Subcutaneous adipose tissue (tissue), 4 donors: ENCODE data around the gene ZBTB42. TPM values are rescaled to one million over a fixed set of nuclear protein-coding genes. Genes with fewer than 3 reads are reported as not detected.

Source experiments
- CTCF ChIP-seq: fragments of 450-650 bp; IDR thresholded peaks from one replicate; pipeline ENCODE4 v1.5.1; 2016; ENCODE audit warnings: low read depth, mild to moderate bottlenecking, control low read depth, antibody characterized with exemption, moderate library complexity
- total RNA-seq, 4 donors: library from RNA; depleted of rRNA; stranded (reverse); fragments of >200 nt; gene quantifications; one replicate each; pipeline ENCODE4 v1.1.0, GENCODE V29; 2016

The ZBTB42 gene
- total RNA-seq, 4 donors from 2014 or later: 1.5 to 18.1 (median 3.1) TPM

- no peak for TF ChIP-seq CTCF
These were observed 30.0 kb upstream of the ZBTB42 start for GRCh38 chr14:104770851-104771272.

GRCh38 chr14:104771374-104771773 lies 29.5 kb upstream of the ZBTB42 start:
- TF ChIP-seq CTCF: no peak

DNA sequence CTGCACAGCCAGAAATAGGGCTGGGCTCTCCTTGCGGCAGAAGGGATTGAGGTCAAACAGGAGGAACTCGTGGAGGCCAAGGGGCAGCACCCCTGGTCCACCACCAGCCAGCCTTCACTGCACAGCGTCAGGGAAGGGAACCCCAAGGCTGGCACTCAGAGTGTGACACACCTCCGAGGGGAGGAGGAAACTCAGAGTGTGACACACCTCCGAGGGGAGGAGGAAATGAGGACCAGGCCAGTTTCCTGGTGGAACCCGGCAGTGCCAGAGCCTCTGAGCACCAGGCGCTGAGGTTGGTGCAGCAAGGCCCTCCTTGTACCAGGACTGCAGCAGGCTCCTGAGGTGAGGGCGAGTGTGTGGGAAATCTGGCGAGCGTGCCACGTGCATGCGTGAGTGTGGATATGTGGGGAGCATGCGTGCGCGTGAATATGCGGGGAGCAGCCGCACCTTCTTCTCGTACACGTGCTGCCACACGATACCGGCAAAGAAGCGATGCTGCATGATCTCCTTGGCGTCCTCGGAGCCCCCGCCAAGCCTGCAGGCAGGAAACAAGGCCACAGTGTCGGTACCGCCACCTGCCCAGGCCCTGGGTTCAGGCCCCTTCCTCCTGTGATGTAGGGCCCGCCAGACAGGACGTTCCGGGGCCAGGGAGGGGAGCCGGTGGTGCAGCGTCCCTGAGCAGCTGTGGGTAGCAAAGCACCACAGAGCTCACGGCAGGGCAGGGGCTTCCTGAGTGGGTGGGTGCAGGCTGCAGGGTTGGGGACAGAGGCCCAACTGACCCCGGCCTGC lies 28.8 kb upstream of the ZBTB42 start:
- no peak for TF ChIP-seq CTCF

DNA sequence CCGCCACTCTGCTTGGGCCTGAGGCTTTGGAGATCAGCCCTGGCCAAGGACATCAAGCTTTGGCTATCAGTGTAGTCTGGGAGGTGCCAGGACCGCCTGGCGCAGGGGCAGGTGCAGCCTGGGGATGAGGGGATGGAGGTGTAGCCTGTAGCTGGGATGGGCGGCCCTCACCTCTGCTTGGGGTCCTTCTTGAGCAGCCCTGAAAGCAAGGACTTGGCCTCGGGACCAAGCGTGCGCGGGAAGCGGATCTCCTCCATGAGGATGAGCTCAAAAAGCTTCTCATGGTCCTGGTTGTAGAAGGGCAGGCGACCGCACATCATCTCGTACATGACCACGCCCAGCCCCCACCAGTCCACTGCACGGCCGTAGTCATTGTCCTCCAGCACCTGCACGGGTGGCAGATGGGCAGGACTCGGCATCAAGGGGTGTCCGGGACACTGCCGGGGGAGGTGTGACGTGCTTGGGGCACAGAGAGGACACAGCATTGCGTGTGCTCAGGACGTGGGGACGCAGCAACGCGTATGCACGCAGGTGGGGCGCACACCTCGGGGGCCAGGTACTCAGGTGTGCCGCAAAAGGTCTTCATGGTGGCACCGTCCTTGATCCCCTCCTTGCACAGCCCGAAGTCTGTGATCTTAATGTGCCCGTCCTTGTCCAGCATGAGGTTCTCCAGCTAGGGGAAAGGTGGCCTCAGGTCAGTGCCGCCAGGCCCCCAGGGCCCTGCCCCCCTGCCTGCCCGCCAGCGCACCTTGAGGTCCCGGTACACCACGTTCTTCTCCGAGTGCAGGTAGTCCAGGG lies 28.0 kb upstream of the ZBTB42 start:
- no peak for TF ChIP-seq CTCF

DNA sequence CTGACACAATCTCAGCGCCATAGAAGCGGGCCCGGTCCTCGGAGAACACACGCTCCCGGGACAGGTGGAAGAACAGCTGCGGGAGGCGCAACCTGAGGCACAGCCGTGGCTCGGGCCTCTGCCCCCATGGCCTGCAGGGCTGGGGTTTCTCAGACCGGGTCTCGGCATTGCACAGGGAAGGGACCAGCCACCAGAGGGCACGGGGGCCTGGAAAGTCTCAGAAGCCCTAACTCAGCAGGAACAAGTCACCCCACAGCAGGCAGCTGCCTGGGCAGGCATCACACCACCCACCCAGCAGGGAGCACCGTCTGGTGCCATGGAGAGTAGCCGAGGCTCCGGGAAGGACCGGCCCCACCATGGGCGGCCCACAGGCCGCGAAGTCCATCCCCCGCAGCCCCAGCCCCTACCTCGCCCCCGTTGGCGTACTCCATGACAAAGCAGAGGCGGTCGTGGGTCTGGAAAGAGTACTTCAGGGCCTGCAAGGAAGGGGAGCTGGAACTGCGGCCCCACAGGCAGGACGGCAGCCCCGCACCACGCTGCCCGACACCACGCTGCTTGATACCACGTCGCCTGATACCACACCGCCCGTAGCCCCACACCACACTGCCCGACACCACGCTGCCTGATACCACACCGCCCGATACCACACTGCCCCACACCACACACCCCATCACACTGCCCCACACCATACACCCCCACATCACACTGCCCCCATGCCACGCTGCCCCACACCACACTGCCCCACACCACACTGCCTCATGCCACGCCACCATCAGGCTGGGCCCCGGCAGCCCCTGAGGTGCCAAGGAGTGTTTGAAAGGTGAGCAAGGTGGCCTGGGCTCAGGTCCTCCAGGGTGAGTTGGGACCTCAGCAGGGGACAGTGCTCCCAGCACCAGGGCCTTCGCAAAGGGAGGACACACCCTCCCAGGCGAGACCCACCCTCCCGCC lies 27.1 kb upstream of the ZBTB42 start:
- TF ChIP-seq CTCF: no peak

DNA sequence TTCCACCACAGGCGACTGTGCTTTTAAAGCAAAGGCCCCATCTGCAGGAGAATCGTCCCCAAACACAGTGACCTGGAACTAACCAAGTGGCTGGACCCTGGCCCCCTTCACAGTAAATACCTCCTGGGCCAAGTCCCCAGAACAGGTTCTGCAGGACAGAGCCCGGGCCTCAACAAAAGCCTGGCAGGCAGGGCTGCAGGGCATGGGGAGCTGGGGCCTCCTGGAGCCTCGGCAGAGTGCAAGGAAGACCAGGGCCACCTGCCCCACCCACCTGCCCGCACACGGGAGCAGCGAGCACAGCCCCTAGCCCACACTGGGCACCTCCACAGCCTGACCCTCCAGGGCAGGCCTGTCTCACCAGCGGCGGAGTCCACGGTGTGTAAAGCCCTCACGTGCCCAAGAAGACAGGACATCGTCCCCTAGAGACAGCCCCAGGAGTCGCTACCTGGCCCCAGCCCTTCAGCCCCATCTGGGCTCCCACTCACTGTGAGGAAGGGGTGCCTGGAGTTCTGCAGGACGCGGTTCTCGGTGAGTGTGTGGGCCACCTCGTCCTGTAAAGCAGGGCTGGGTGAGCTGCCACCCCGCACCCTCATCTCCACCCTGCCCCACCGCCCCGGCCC lies 26.3 kb upstream of the ZBTB42 start:
- TF ChIP-seq CTCF: no peak
